GM23338 (cell line): ENCODE data around the gene TMEM98. TPM values are rescaled to one million over a fixed set of nuclear protein-coding genes. Genes with fewer than 3 reads are reported as not detected.

Source experiments
- ATAC-seq: fragments of 200-7000 bp; cut with Tn5 transposase; 3 replicates; pipeline ENCODE4 v1.9.1; 2020
- DNase-seq: peaks from one replicate; pipeline ENCODE4 v3.0.0-alpha.2; 2015; ENCODE audit warnings: low spot score
- H2AFZ ChIP-seq: fragments of 200-600 bp; sonication (generic); 2 replicates; pipeline ENCODE4 v1.8.0; 2016; ENCODE audit warnings: antibody characterized with exemption, mild to moderate bottlenecking, moderate library complexity
- H3F3A ChIP-seq: fragments of 200-600 bp; sonication (generic); replicated peaks from 2 replicates; pipeline ENCODE4 v1.8.0; 2017; ENCODE audit warnings: antibody characterized with exemption, mixed run types, low read depth
- H3K27ac ChIP-seq: fragments of 200-600 bp; sonication (generic); 2 replicates; pipeline ENCODE4 v1.6.1; 2016; ENCODE audit warnings: low read depth
- H3K27me3 ChIP-seq: fragments of 200-600 bp; sonication (generic); 2 replicates; pipeline ENCODE4 v1.8.0; 2016; ENCODE audit warnings: mild to moderate bottlenecking, mixed run types, moderate library complexity; ENCODE audit not compliant: insufficient read depth
- H3K36me3 ChIP-seq: fragments of 200-600 bp; sonication (generic); 2 replicates; pipeline ENCODE4 v1.8.0; 2016; ENCODE audit warnings: mild to moderate bottlenecking; ENCODE audit not compliant: insufficient read depth
- H3K4me1 ChIP-seq: fragments of 200-600 bp; sonication (generic); 2 replicates; pipeline ENCODE4 v1.8.0; 2016; ENCODE audit warnings: mild to moderate bottlenecking, moderate library complexity; ENCODE audit not compliant: insufficient read depth
- H3K4me2 ChIP-seq: fragments of 200-600 bp; sonication (generic); 2 replicates; pipeline ENCODE4 v1.7.1; 2017; ENCODE audit warnings: mixed run types
- H3K4me3 ChIP-seq: fragments of 200-600 bp; sonication (generic); 2 replicates; pipeline ENCODE4 v1.6.1; 2016; ENCODE audit warnings: mixed run types
- H3K79me2 ChIP-seq: fragments of 200-600 bp; sonication (generic); replicated peaks from 2 replicates; pipeline ENCODE4 v1.8.0; 2017; ENCODE audit warnings: mild to moderate bottlenecking; ENCODE audit not compliant: insufficient read depth
- H3K9me2 ChIP-seq: fragments of 200-600 bp; sonication (generic); 2 replicates; pipeline ENCODE4 v1.8.0; 2017; ENCODE audit not compliant: insufficient read depth
- H4K20me1 ChIP-seq: fragments of 200-600 bp; sonication (generic); replicated peaks from 2 replicates; pipeline ENCODE4 v1.8.0; 2017; ENCODE audit warnings: mild to moderate bottlenecking; ENCODE audit not compliant: insufficient read depth
- H3K27ac Mint-ChIP-seq: 2 replicates; pipeline ENCODE4 v1.8.0; 2020; ENCODE audit warnings: inconsistent platforms, mild to moderate bottlenecking, moderate library complexity, mixed read lengths
- H3K27me3 Mint-ChIP-seq: 3 replicates; pipeline ENCODE4 v1.8.0; 2022; ENCODE audit warnings: low read depth, mild to moderate bottlenecking, moderate library complexity, mixed read lengths, inconsistent platforms; ENCODE audit not compliant: insufficient read depth, poor library complexity
- H3K36me3 Mint-ChIP-seq: 3 replicates; pipeline ENCODE4 v1.8.0; 2021; ENCODE audit warnings: low read depth, mild to moderate bottlenecking, inconsistent platforms, moderate library complexity, mixed read lengths
- H3K4me1 Mint-ChIP-seq: 3 replicates; pipeline ENCODE4 v1.8.0; 2020; ENCODE audit warnings: mild to moderate bottlenecking, inconsistent platforms, mixed read lengths
- H3K4me3 Mint-ChIP-seq: 3 replicates; pipeline ENCODE4 v1.8.0; 2021; ENCODE audit warnings: moderate library complexity, mild to moderate bottlenecking, inconsistent platforms, mixed read lengths
- H3K9me3 Mint-ChIP-seq: 3 replicates; pipeline ENCODE4 v1.8.0; 2020; ENCODE audit warnings: moderate library complexity, mild to moderate bottlenecking, inconsistent platforms, mixed read lengths
- CREB1 ChIP-seq: fragments of 250-450 bp; sonication (Bioruptor Pico); IDR thresholded peaks from 2 replicates; pipeline ENCODE4 v1.5.0; 2020; ENCODE audit warnings: low read depth, mild to moderate bottlenecking, moderate library complexity
- CTCF ChIP-seq, 2 experiments: fragments of 200-600 bp in 1 of 2; sonication (generic) in 1 of 2; conservative IDR thresholded peaks; 2 replicates each; pipeline versions ENCODE4 v1.5.1 to v1.6.1; 2016 to 2017; ENCODE audit warnings: antibody characterized with exemption in 2 of 2, low read depth in 2 of 2, mild to moderate bottlenecking in 2 of 2, moderate library complexity in 1 of 2
- ETS1 ChIP-seq: IDR thresholded peaks from 2 replicates; pipeline ENCODE4 v1.6.1; 2016; ENCODE audit warnings: antibody characterized with exemption
- EZH2 ChIP-seq: fragments of 200-600 bp; sonication (generic); IDR thresholded peaks from one replicate; pipeline ENCODE4 v1.8.0; 2017; ENCODE audit warnings: antibody characterized with exemption, mild to moderate bottlenecking, low read depth; ENCODE audit not compliant: unreplicated experiment
- EZH2phosphoT487 ChIP-seq: fragments of 200-600 bp; sonication (generic); IDR thresholded peaks from one replicate; pipeline ENCODE4 v1.8.1; 2018; ENCODE audit warnings: antibody characterized with exemption; ENCODE audit not compliant: unreplicated experiment
- JUNB ChIP-seq: IDR thresholded peaks from one replicate; pipeline ENCODE4 v1.6.1; 2016; ENCODE audit warnings: antibody characterized with exemption; ENCODE audit not compliant: unreplicated experiment
- NANOG ChIP-seq: IDR thresholded peaks from 2 replicates; pipeline ENCODE4 v1.6.1; 2016; ENCODE audit warnings: antibody characterized with exemption, borderline replicate concordance
- REST ChIP-seq: IDR thresholded peaks from one replicate; pipeline ENCODE4 v1.6.1; 2018; ENCODE audit warnings: antibody characterized with exemption; ENCODE audit not compliant: unreplicated experiment
- STAT1 ChIP-seq: IDR thresholded peaks from one replicate; pipeline ENCODE4 v1.6.1; 2016; ENCODE audit warnings: antibody characterized with exemption; ENCODE audit not compliant: unreplicated experiment
- ZNF114 ChIP-seq: fragments of 250-450 bp; sonication (Bioruptor Pico); IDR thresholded peaks from 2 replicates; pipeline ENCODE4 v1.5.0; 2020; ENCODE audit warnings: mild to moderate bottlenecking, moderate library complexity
- ZNF331 ChIP-seq: fragments of 250-450 bp; sonication (Bioruptor Pico); IDR thresholded peaks from 2 replicates; pipeline ENCODE4 v1.5.0; 2020; ENCODE audit warnings: low read depth, mild to moderate bottlenecking, moderate library complexity
- ZNF462 ChIP-seq: fragments of 250-450 bp; sonication (Bioruptor Pico); IDR thresholded peaks from 2 replicates; pipeline ENCODE4 v1.5.0; 2020; ENCODE audit warnings: mild to moderate bottlenecking, moderate library complexity
- polyA plus RNA-seq: library from polyadenylated mRNA; unstranded; fragments of >200 nt; fragmentation: Nextera tagmentation; extraction: Ambion mirVana; gene quantifications from 2 replicates; pipeline ENCODE4 v1.2.1, GENCODE V29; 2016
- total RNA-seq: library from RNA; depleted of rRNA; stranded (reverse); fragments of >200 nt; shearing (Covaris generic); gene quantifications from 2 replicates; pipeline ENCODE4 v1.2.3, GENCODE V29; 2014

The TMEM98 gene
- total and polyA plus RNA-seq, 2 experiments from 2014 or later = 60.4 to 94.8 TPM

GRCh38 chr17:32943206-32943605 lies 15.3 kb downstream of the TMEM98 start (continued):
- TF ChIP-seq ZNF462 (CRISPR knock-in tag) = no peak

GRCh38 chr17:32943647-32944191 lies 15.8 kb downstream of the TMEM98 start:
- Mint-ChIP-seq H3K4me3 (no peak overlapping the region), H3K27ac (no peak overlapping the region), H3K9me3 (no peaks in the 10 kb centered on the region), H3K27me3 (peaks cover 4% of the 10 kb centered on the region), H3K4me1 (peaks cover 2% of the 10 kb centered on the region; the same call in 1 of the 3 replicates), H3K36me3 (peaks cover 30% of the 10 kb centered on the region)
- Histone ChIP-seq H2AFZ (no peak overlapping the region), H3K36me3 (no peaks in the 10 kb centered on the region), H3K9me2 (no peaks in the 10 kb centered on the region; the same call in 1 of the 2 replicates), H3K4me1 (peaks cover 3% of the 10 kb centered on the region; the same call in 1 of the 2 replicates), H3F3A (no peaks in the 10 kb centered on the region), H3K4me3 (no peak overlapping the region), H3K4me2 (no peak overlapping the region), H4K20me1 (no peaks in the 10 kb centered on the region; the same call in 1 of the 2 replicates), H3K27ac (no peak overlapping the region), H3K27me3 (no peaks in the 10 kb centered on the region), H3K79me2 (no peaks in the 10 kb centered on the region)
- DNase-seq = no peak
- TF ChIP-seq EZH2phosphoT487 = no peak
- no peak for TF ChIP-seq CREB1 (CRISPR knock-in tag)
- TF ChIP-seq REST = no peak
- TF ChIP-seq STAT1 = no peak
- TF ChIP-seq ZNF331 (CRISPR knock-in tag) = no peak
- TF ChIP-seq NANOG = no peak
- no peak for TF ChIP-seq EZH2
- TF ChIP-seq CTCF (conservative IDR thresholded peaks at IDR 0.05; ENCODE audit: low read depth in 2 of 2) = no peak
- TF ChIP-seq JUNB = no peak
- no peak for TF ChIP-seq ETS1
- TF ChIP-seq ZNF114 = no peak
- ATAC-seq = no peak
